GM06990 (cell line): Measurements from ENCODE around the gene BPIFB4.

Experiments
- DNase-seq: peaks from one replicate; pipeline ENCODE4 v3.0.0-alpha.2; 2011; ENCODE audit not compliant: insufficient read length; ENCODE audit errors: extremely low read depth
- H3K27me3 ChIP-seq: replicated peaks from 2 replicates; pipeline ENCODE4 v1.6.0; 2011; ENCODE audit warnings: low read length; ENCODE audit not compliant: control insufficient read depth, insufficient read depth
- H3K36me3 ChIP-seq: 2 replicates; pipeline ENCODE4 v1.5.1; 2011; ENCODE audit warnings: low read length; ENCODE audit not compliant: control insufficient read depth, insufficient read depth
- H3K4me3 ChIP-seq: replicated peaks from 2 replicates; pipeline ENCODE4 v1.5.1; 2011; ENCODE audit warnings: low read depth, mild to moderate bottlenecking, control low read depth, low read length
- TF ChIP-seq, protein P1 (sequence below): IDR thresholded peaks from 2 replicates; pipeline ENCODE4 v1.5.1; 2011; ENCODE audit warnings: low read length, control low read depth, mild to moderate bottlenecking, inconsistent platforms; ENCODE audit not compliant: insufficient read depth, poor library complexity, severe bottlenecking

BPIFB4 gene

DNA sequence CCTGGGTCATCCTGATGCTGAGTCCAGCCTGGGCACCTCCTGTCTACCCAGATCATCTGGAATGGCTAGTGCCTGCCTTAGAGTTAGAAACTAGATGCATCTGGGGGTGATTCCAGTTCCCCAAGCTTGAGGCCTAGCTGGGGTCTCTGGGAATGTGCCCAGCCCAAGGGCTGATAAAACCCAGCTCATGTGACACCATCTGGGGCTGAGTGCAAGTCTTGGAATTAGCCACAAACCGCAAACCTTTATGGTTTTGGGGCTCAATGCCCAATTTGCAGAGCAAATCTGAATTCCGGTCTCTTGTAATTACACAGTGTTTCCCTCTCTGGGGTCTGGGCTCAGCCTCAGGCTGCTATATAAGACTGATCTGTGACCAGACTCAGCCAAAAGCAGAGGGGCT lies at the start of gene BPIFB4:
TSS of gene BPIFB4 (plus strand) at position 385 of the 400 bp plus-strand sequence. CDS start 1,884 bp downstream, outside the sequence.
- no peak within 1 kb of the TSS for H3K4me3 ChIP-seq
- H3K36me3 ChIP-seq, result no peaks in the 10 kb centered on the region
- no peak for DNase-seq
- TF ChIP-seq, protein P1, sequence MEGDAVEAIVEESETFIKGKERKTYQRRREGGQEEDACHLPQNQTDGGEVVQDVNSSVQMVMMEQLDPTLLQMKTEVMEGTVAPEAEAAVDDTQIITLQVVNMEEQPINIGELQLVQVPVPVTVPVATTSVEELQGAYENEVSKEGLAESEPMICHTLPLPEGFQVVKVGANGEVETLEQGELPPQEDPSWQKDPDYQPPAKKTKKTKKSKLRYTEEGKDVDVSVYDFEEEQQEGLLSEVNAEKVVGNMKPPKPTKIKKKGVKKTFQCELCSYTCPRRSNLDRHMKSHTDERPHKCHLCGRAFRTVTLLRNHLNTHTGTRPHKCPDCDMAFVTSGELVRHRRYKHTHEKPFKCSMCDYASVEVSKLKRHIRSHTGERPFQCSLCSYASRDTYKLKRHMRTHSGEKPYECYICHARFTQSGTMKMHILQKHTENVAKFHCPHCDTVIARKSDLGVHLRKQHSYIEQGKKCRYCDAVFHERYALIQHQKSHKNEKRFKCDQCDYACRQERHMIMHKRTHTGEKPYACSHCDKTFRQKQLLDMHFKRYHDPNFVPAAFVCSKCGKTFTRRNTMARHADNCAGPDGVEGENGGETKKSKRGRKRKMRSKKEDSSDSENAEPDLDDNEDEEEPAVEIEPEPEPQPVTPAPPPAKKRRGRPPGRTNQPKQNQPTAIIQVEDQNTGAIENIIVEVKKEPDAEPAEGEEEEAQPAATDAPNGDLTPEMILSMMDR, result no peak
- no peaks in the 10 kb centered on the region; the same call in 1 of the 2 replicates for H3K27me3 ChIP-seq

DNA sequence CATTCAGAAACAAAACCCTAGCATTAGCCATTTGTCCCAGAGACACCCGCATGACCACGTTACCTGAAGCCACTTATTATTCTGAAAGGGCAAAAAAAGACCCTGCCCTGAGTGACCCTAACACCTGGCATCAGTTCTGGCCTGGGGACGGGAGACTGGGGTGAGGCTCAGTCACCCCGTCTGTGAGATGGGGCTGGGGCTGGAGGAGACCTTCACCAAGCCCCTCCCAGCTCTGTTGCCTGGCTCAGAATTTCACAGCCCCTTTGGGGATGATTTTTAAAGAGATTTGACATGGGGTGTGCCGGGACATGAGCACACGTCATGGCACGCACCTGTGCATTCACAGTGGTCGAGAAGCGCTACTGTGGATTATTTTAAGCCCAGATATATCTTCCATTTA lies 49.4 kb upstream of the BPIFB4 start:
- no peaks in the 10 kb centered on the region for H3K27me3 ChIP-seq
- TF ChIP-seq, protein P1, result no peak
- no peak for DNase-seq
- H3K4me3 ChIP-seq, result no peak overlapping the region
- H3K36me3 ChIP-seq, result no peaks in the 10 kb centered on the region

DNA sequence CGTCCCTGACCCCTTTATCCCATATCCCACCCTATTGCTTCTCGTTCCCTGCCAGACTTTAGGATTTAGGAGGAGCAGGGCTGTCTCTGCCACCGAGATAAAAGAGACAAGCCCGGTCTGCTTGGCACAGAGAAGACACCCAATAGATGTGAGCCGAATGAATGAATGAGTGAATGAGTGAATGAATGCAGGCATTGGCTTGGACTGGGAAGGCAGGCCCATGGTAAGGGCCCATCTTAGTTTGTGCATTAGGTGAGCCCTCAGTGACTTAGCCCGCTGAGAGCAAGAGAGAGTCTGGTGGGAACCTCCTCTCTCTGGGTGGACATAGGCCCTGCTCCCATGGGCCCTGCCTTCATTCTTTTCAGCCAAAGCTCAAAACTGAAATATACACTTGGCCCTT lies 48.9 kb upstream of the BPIFB4 start:
- TF ChIP-seq, protein P1, result no peak
- Histone ChIP-seq H3K36me3 (no peaks in the 10 kb centered on the region), H3K4me3 (no peak overlapping the region), H3K27me3 (no peaks in the 10 kb centered on the region)
- DNase-seq, result no peak

DNA sequence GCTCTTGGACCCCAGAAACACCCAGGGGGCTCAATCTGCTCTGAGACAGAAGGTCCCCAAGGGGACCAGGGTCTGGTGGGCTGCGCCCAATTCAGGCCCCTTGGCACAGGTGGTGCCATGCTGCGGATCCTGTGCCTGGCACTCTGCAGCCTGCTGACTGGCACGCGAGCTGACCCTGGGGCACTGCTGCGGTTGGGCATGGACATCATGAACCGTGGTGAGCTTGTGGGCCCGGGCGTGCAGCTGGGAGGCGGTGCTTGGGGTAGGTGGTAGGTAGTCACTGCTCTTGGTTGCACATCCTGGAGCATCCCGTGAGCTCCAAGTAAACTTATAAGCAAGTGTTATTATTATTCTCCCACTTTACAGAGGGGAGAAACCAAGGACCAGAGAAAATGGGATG lies 47.9 kb upstream of the BPIFB4 start, which contains the start of gene BPIFB6:
TSS of gene BPIFB6 (plus strand) at position 118 of the 400 bp plus-strand sequence. CDS start at position 118, 0 bp downstream.
- H3K4me3 ChIP-seq, result no peak within 1 kb of the TSS
- no peaks in the 10 kb centered on the region for H3K36me3 ChIP-seq
- TF ChIP-seq, protein P1, result no peak
- H3K27me3 ChIP-seq, result no peaks in the 10 kb centered on the region
- DNase-seq, result no peak

DNA sequence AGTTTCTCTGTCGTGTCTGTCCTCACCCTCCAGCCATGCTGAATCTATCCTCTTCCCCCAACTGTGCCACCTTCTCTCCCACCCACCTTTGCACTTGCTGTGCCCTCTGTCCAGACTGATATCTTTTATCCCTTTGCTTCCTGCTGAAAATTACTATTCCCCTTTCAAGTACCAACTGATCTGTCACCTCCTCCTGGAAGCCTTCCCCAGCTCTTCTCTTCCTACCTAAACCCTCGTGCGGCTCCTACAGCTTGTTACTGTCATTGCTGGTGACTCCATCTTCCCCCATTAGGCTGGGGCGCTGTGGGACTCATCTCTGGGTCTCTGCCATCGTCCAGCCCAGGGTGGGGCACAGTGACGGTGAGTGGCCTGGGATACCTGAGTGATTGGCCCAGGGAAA lies 46.9 kb upstream of the BPIFB4 start:
- H3K27me3 ChIP-seq, result no peaks in the 10 kb centered on the region
- no peak for DNase-seq
- no peaks in the 10 kb centered on the region for H3K36me3 ChIP-seq
- H3K4me3 ChIP-seq, result no peak overlapping the region
- TF ChIP-seq, protein P1, result no peak

DNA sequence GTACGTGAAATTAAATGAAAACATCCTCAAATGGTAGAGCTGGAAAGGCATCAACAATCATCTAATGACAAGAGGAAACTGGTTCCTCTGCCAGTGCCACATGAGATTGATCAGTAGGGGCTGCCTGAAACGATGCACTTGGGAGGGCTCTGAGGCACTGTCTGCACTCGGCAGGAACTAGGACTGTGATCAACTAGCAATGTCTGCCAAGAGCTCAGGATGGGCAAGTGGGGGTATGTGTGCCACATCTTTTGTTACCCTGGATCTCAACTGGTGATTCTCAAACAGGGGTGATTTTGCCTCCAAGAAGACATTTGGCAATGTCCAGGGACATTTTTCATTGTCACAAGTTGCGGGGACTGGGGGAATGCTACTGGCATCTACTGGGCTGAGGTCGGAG lies 46.1 kb upstream of the BPIFB4 start:
- H3K36me3 ChIP-seq, result no peaks in the 10 kb centered on the region
- H3K4me3 ChIP-seq, result no peak overlapping the region
- TF ChIP-seq, protein P1, result no peak
- DNase-seq, result no peak
- no peaks in the 10 kb centered on the region for H3K27me3 ChIP-seq
